NCI-H446 treated with DMSO at 0.1 percent for 48 hours (cell line): ENCODE data around the gene PEX5.

Source experiments
- DNase-seq: peaks from one replicate; lab custom pipeline; 2025; lab: John Stamatoyannopoulos, UW

The PEX5 gene

GRCh38 chr12:7189398-7190267 lies at the start of gene PEX5:
Gene PEX5, plus strand, starts transcription at chr12:7189686. Its CDS starts 692 bp downstream, at chr12:7190378.
- peak; percentile 83 for DNase-seq

- no peak for DNase-seq
These were observed 48.0 kb upstream of the PEX5 start for GRCh38 chr12:7141351-7142005.

- DNase-seq: no peak
These were observed 47.3 kb upstream of the PEX5 start for GRCh38 chr12:7142056-7142644.

- DNase-seq: no peak
These were observed 46.5 kb upstream of the PEX5 start for GRCh38 chr12:7142809-7143465.

GRCh38 chr12:7143564-7143963 lies 45.9 kb upstream of the PEX5 start:
- DNase-seq: no peak

GRCh38 chr12:7144414-7145120 lies 44.9 kb upstream of the PEX5 start:
- DNase-seq: peak; percentile 17

- DNase-seq: no peak
These were observed 43.8 kb upstream of the PEX5 start for GRCh38 chr12:7145671-7146070.

GRCh38 chr12:7146228-7146627 lies 43.3 kb upstream of the PEX5 start:
- no peak for DNase-seq

GRCh38 chr12:7146906-7147305 lies 42.6 kb upstream of the PEX5 start:
- no peak for DNase-seq

GRCh38 chr12:7150356-7150755 lies 39.1 kb upstream of the PEX5 start:
- DNase-seq: no peak

GRCh38 chr12:7150841-7151240 lies 38.6 kb upstream of the PEX5 start:
- DNase-seq: no peak

- no peak for DNase-seq
These were observed 38.0 kb upstream of the PEX5 start for GRCh38 chr12:7151532-7151931.

- DNase-seq: no peak
These were observed 36.7 kb upstream of the PEX5 start for GRCh38 chr12:7152818-7153217.

GRCh38 chr12:7154042-7154441 lies 35.4 kb upstream of the PEX5 start:
- no peak for DNase-seq

- DNase-seq: no peak
These were observed 34.5 kb upstream of the PEX5 start for GRCh38 chr12:7154901-7155470.

GRCh38 chr12:7155471-7156034 lies 33.9 kb upstream of the PEX5 start:
- DNase-seq: no peak

- DNase-seq: no peak
These were observed 33.0 kb upstream of the PEX5 start for GRCh38 chr12:7156259-7157197.

- DNase-seq: no peak
These were observed 32.1 kb upstream of the PEX5 start for GRCh38 chr12:7157391-7157790.

- no peak for DNase-seq
These were observed 30.5 kb upstream of the PEX5 start for GRCh38 chr12:7158781-7159609.
